ENCODE data around the gene FHIT.

Gene FHIT

GRCh38 chr3:59726279-59726678 lies 1525.0 kb downstream of the FHIT start:
- peaks cover 9% of the 10 kb centered on the region for H3K9me3 Mint-ChIP-seq
- no peak for DNase-seq
- peaks cover 23% of the 10 kb centered on the region for H3K4me1 Mint-ChIP-seq (ENCODE audit: low read depth)
- H3K4me3 Mint-ChIP-seq, result no peak overlapping the region
- H3K36me3 Mint-ChIP-seq (ENCODE audit: low read depth), result no peaks in the 10 kb centered on the region
- no peak overlapping the region for H3K27ac Mint-ChIP-seq
- H3K27me3 Mint-ChIP-seq, result no peaks in the 10 kb centered on the region

DNA sequence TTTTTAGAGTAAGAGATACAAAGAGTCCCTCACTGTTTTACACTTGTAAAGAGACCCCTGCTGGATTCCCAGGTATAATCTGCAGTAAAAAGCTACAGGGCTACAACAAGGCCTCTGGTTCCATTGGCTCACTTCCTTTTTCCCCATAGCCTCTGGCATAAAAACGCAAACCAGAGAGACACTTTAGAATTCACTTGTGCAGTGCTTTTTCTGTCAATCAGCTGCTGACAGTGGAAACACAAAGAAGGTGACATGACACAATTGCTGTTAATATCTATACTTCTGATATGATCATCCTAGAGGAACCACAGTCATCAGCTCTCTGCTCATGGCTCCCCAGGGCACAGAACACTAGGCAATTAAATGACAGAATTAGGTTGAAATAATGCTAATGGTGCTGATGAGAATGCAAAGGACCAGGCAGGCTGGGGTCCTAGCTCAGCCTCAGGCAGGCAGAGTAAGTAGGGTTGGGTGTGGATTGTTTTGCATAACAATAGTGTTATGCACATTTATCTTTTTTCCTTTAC lies 1533.5 kb downstream of the FHIT start:
- no peaks in the 10 kb centered on the region for H3K27me3 Mint-ChIP-seq
- no peak overlapping the region for H3K27ac Mint-ChIP-seq
- H3K4me3 Mint-ChIP-seq, result no peak overlapping the region
- no peaks in the 10 kb centered on the region for H3K4me1 Mint-ChIP-seq (ENCODE audit: low read depth)
- H3K36me3 Mint-ChIP-seq (ENCODE audit: low read depth), result no peaks in the 10 kb centered on the region
- peaks cover 9% of the 10 kb centered on the region for H3K9me3 Mint-ChIP-seq
- DNase-seq, result no peak

- Mint-ChIP-seq H3K4me1 (ENCODE audit: low read depth) (no peaks in the 10 kb centered on the region), H3K36me3 (ENCODE audit: low read depth) (no peaks in the 10 kb centered on the region), H3K27me3 (no peaks in the 10 kb centered on the region)
Measured at GRCh38 chr3:59714066-59714465, 1537.2 kb downstream of the FHIT start.

DNA sequence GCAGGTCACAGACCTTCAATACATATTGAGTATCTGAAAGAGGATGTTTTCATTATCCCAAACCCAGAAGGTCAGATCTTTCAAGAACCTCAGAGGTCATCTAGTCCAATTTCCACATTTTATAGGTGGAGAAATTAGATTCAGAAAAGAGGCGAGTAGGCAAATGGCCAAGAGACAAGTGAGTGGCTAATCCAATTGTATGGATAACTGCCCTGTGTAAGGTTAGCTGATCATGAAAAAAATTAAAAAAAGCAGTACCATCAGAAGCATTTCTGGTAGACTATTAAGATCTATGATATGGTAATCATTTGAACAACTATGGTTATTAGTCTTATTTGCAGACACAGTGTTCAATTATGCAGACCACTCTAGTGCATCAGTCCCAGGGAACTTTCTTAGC lies 1540.7 kb downstream of the FHIT start:
- Mint-ChIP-seq H3K27me3 (no peaks in the 10 kb centered on the region), H3K9me3 (peaks cover 9% of the 10 kb centered on the region), H3K27ac (no peak overlapping the region), H3K4me3 (no peak overlapping the region), H3K4me1 (ENCODE audit: low read depth) (no peaks in the 10 kb centered on the region), H3K36me3 (ENCODE audit: low read depth) (no peaks in the 10 kb centered on the region)
- no peak for DNase-seq

More at GRCh38 chr3:59714066-59714465, 1537.2 kb downstream of the FHIT start:
- Mint-ChIP-seq H3K4me3 (no peak overlapping the region), H3K9me3 (peaks cover 9% of the 10 kb centered on the region), H3K27ac (no peak overlapping the region)
- DNase-seq, result no peak

- no peak overlapping the region for H3K27ac Mint-ChIP-seq
- no peaks in the 10 kb centered on the region for H3K27me3 Mint-ChIP-seq
- no peaks in the 10 kb centered on the region for H3K36me3 Mint-ChIP-seq (ENCODE audit: low read depth)
- H3K9me3 Mint-ChIP-seq, result peaks cover 9% of the 10 kb centered on the region
- H3K4me1 Mint-ChIP-seq (ENCODE audit: low read depth), result no peaks in the 10 kb centered on the region
- no peak for DNase-seq
- H3K4me3 Mint-ChIP-seq, result no peak overlapping the region
Measured at GRCh38 chr3:59709702-59710553, 1541.3 kb downstream of the FHIT start.

GRCh38 chr3:59708202-59708601 lies 1543.0 kb downstream of the FHIT start:
- peaks cover 3% of the 10 kb centered on the region for H3K9me3 Mint-ChIP-seq
- DNase-seq, result no peak
- no peak overlapping the region for H3K4me3 Mint-ChIP-seq
- no peaks in the 10 kb centered on the region for H3K27me3 Mint-ChIP-seq
- no peaks in the 10 kb centered on the region for H3K4me1 Mint-ChIP-seq (ENCODE audit: low read depth)
- no peak overlapping the region for H3K27ac Mint-ChIP-seq
- H3K36me3 Mint-ChIP-seq (ENCODE audit: low read depth), result no peaks in the 10 kb centered on the region

DNA sequence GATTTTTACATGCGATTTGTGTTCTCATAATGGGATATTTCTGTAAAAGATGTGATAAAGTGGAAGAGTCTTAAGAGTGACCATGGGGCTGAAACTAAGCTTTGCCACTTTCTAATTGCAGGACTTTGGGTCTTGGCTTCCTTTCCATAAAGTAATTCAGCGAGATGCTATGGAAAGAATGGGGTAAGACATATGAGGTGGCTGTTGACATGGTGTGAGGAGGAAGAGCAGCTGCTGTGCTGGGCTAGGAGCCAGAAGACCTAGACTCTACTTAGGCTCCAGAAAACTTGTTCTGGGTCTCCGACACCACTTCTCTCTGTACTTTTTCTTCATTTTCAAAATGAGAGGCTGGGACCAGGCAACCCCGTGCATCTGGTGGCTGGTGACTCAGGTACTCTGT lies 1547.0 kb downstream of the FHIT start:
- no peaks in the 10 kb centered on the region for H3K9me3 Mint-ChIP-seq
- no peaks in the 10 kb centered on the region for H3K36me3 Mint-ChIP-seq (ENCODE audit: low read depth)
- no peaks in the 10 kb centered on the region for H3K27me3 Mint-ChIP-seq
- no peak overlapping the region for H3K27ac Mint-ChIP-seq
- no peak for DNase-seq
- no peak overlapping the region for H3K4me3 Mint-ChIP-seq
- no peaks in the 10 kb centered on the region for H3K4me1 Mint-ChIP-seq (ENCODE audit: low read depth)

- H3K4me1 Mint-ChIP-seq (ENCODE audit: low read depth), result no peaks in the 10 kb centered on the region
- H3K9me3 Mint-ChIP-seq, result no peaks in the 10 kb centered on the region
- no peaks in the 10 kb centered on the region for H3K27me3 Mint-ChIP-seq
- no peaks in the 10 kb centered on the region for H3K36me3 Mint-ChIP-seq (ENCODE audit: low read depth)
- DNase-seq, result no peak
- no peak overlapping the region for H3K27ac Mint-ChIP-seq
- no peak overlapping the region for H3K4me3 Mint-ChIP-seq
Measured at GRCh38 chr3:59699648-59700320, 1551.5 kb downstream of the FHIT start.

Measured in activated T-cell treated with anti-CD3 and anti-CD28 coated beads, Interleukin-2, amount 50 U/mL, for 24 hours (primary cell).